HL-60 (cell line): Measurements from ENCODE around the gene ADAMTS17.

Source experiments
- DNase-seq, 2 experiments: peaks; one replicate each; pipeline ENCODE4 v3.0.0-alpha.2; 2010 to 2020; ENCODE audit warnings: low read depth in 1 of 2, low spot score in 1 of 2
- H3K27ac ChIP-seq: fragments of 250-450 bp; sonication (Bioruptor Pico); replicated peaks from 2 replicates; pipeline ENCODE4 v1.5.1; 2020; ENCODE audit warnings: mild to moderate bottlenecking, moderate library complexity
- H3K27me3 ChIP-seq: fragments of 250-450 bp; sonication (Bioruptor Pico); 2 replicates; pipeline ENCODE4 v1.5.1; 2021; ENCODE audit warnings: mild to moderate bottlenecking, moderate library complexity; ENCODE audit not compliant: insufficient read depth, poor library complexity, severe bottlenecking
- H3K4me3 ChIP-seq: replicated peaks from 2 replicates; pipeline ENCODE4 v1.5.1; 2011; ENCODE audit warnings: mild to moderate bottlenecking, control low read depth, low read length; ENCODE audit not compliant: insufficient read depth
- GABPA ChIP-seq: IDR thresholded peaks from 2 replicates; pipeline ENCODE4 v1.6.1; 2012; ENCODE audit warnings: low read depth
- POLR2AphosphoS5 ChIP-seq: IDR thresholded peaks from 2 replicates; pipeline ENCODE4 v1.6.1; 2012; ENCODE audit warnings: low read depth
- SPI1 ChIP-seq: IDR thresholded peaks from 2 replicates; pipeline ENCODE4 v1.6.1; 2012; ENCODE audit warnings: low read depth, mild to moderate bottlenecking, borderline replicate concordance
- TF ChIP-seq, protein P1 (sequence below): IDR thresholded peaks from one replicate; pipeline ENCODE4 v1.5.1; 2011; ENCODE audit warnings: low read length, control low read depth, inconsistent platforms; ENCODE audit not compliant: insufficient read depth
- TF ChIP-seq, protein P2 (sequence below): IDR thresholded peaks from 2 replicates; pipeline ENCODE4 v1.6.1; 2012; ENCODE audit warnings: low read depth; ENCODE audit not compliant: insufficient replicate concordance

ADAMTS17 gene

DNA sequence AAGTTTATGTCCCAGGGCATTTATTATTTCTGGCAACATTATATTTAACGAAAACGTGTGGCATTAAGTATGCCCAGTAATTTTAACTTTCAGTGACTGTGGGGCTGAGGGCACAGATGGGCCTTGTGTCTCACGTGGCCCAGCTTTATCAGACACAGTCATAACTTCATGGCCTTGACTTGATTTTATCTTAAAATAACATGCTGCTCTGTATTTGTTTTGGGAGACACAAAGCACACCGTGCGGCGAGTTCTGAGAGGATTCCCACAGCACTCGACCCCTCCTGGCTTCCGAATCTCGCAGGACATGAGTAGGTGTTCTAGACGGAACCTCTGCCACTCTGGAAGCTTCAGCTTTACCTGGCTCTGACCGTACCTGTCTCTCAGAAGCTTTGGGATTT lies 180.8 kb downstream of the ADAMTS17 start:
- TF ChIP-seq GABPA (no peak), SPI1 (no peak), POLR2AphosphoS5 (no peak)
- TF ChIP-seq, protein P1, sequence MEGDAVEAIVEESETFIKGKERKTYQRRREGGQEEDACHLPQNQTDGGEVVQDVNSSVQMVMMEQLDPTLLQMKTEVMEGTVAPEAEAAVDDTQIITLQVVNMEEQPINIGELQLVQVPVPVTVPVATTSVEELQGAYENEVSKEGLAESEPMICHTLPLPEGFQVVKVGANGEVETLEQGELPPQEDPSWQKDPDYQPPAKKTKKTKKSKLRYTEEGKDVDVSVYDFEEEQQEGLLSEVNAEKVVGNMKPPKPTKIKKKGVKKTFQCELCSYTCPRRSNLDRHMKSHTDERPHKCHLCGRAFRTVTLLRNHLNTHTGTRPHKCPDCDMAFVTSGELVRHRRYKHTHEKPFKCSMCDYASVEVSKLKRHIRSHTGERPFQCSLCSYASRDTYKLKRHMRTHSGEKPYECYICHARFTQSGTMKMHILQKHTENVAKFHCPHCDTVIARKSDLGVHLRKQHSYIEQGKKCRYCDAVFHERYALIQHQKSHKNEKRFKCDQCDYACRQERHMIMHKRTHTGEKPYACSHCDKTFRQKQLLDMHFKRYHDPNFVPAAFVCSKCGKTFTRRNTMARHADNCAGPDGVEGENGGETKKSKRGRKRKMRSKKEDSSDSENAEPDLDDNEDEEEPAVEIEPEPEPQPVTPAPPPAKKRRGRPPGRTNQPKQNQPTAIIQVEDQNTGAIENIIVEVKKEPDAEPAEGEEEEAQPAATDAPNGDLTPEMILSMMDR: no peak
- TF ChIP-seq, protein P2, sequence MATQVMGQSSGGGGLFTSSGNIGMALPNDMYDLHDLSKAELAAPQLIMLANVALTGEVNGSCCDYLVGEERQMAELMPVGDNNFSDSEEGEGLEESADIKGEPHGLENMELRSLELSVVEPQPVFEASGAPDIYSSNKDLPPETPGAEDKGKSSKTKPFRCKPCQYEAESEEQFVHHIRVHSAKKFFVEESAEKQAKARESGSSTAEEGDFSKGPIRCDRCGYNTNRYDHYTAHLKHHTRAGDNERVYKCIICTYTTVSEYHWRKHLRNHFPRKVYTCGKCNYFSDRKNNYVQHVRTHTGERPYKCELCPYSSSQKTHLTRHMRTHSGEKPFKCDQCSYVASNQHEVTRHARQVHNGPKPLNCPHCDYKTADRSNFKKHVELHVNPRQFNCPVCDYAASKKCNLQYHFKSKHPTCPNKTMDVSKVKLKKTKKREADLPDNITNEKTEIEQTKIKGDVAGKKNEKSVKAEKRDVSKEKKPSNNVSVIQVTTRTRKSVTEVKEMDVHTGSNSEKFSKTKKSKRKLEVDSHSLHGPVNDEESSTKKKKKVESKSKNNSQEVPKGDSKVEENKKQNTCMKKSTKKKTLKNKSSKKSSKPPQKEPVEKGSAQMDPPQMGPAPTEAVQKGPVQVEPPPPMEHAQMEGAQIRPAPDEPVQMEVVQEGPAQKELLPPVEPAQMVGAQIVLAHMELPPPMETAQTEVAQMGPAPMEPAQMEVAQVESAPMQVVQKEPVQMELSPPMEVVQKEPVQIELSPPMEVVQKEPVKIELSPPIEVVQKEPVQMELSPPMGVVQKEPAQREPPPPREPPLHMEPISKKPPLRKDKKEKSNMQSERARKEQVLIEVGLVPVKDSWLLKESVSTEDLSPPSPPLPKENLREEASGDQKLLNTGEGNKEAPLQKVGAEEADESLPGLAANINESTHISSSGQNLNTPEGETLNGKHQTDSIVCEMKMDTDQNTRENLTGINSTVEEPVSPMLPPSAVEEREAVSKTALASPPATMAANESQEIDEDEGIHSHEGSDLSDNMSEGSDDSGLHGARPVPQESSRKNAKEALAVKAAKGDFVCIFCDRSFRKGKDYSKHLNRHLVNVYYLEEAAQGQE: no peak
- H3K27ac ChIP-seq: no peak overlapping the region

DNA sequence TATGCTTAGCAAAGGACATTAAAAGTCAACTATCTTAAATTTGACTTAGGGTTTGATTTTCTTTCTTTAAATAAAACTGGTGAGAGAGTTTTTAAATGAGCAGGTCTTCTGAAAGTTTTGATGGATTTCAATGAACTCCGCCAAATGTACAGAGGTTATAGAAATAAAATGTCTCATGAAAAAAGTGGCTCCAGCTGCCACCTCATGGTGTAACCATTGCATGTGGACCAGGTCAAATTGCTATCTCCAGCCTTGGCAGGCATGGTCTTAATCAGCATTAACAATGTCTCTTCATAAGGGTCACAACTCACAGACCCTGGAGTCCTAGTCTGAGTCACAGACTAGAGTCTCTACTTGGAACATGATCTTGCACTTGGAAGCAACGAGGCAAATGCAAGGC lies 182.3 kb downstream of the ADAMTS17 start:
- Histone ChIP-seq H3K27me3 (no peaks in the 10 kb centered on the region), H3K4me3 (no peak overlapping the region), H3K27ac (no peak overlapping the region)
- DNase-seq: no peak
- TF ChIP-seq, protein P2: no peak
- TF ChIP-seq SPI1 (no peak), POLR2AphosphoS5 (no peak), GABPA (no peak)
- TF ChIP-seq, protein P1: no peak

More for the DNA sequence above, 180.8 kb downstream of the ADAMTS17 start:
- no peak for DNase-seq
- Histone ChIP-seq H3K27me3 (no peaks in the 10 kb centered on the region), H3K4me3 (no peak overlapping the region)

DNA sequence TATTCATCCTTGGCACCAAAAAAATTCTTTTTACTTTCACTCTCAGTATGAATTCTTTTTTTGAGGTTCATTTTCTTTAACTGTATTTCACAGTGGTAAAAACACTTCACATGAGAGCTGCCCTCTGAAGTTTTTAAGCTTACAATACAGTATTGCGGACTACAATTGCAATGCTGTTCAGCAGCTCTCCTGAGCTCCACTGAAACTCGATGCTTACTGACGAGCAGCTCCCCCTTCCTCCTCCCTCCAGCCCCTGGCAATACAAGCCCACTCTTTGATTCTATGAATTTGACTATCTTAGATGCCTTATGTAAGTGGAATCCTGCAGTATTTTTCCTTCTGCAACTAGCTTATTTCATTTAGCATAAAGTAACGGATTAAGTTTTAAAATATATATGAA lies 183.4 kb downstream of the ADAMTS17 start:
- no peak for DNase-seq
- H3K27me3 ChIP-seq: no peaks in the 10 kb centered on the region
- TF ChIP-seq SPI1: no peak
- TF ChIP-seq, protein P1: no peak
- TF ChIP-seq, protein P2: no peak
- no peak for TF ChIP-seq GABPA
- no peak for TF ChIP-seq POLR2AphosphoS5
- no peak overlapping the region for H3K27ac ChIP-seq
- no peak overlapping the region for H3K4me3 ChIP-seq
